GM12878 (cell line): ENCODE results near the gene PTH2R. TPM values are rescaled to one million over a fixed set of nuclear protein-coding genes. Genes with fewer than 3 reads are reported as not detected.

Source experiments
- ATAC-seq: fragments of 200-7000 bp; cut with Tn5 transposase; 3 replicates; pipeline ENCODE4 v1.9.1; 2020; ENCODE audit warnings: mild to moderate bottlenecking, moderate library complexity
- BruUV-seq: library from RNA; stranded (reverse); fragments of 400-500 nt; replicated peaks from 2 replicates; lab custom pipeline; 2021; lab: Mats Ljungman, UMichigan
- CTCF ChIA-PET: fragments of 300-600 bp; sonication (Branson Sonifier 250); formaldehyde crosslinking; extraction: SDS; loops from one replicate; lab custom pipeline; 2021; ENCODE audit warnings: inconsistent platforms; lab: Yijun Ruan, JAX
- POLR2A ChIA-PET: fragments of 350-600 bp; formaldehyde crosslinking; extraction: SDS; loops from one replicate; lab custom pipeline; 2021; ENCODE audit warnings: inconsistent platforms; lab: Charles Lee
- RAD21 ChIA-PET: fragments of 300-600 bp; sonication (Branson Sonifier 250); formaldehyde crosslinking; loops from one replicate; lab custom pipeline; 2023; ENCODE audit warnings: antibody characterized with exemption; ENCODE audit not compliant: unreplicated experiment; lab: Charles Lee
- SMC1A ChIA-PET: fragments of 300-600 bp; sonication (Branson Sonifier 250); formaldehyde crosslinking; loops from one replicate; lab custom pipeline; 2023; ENCODE audit not compliant: unreplicated experiment, uncharacterized antibody; lab: Charles Lee
- DNase-seq: peaks from one replicate; pipeline ENCODE4 v3.0.0-alpha.2; 2011; ENCODE audit warnings: low read depth, low spot score
- FAIRE-seq: peaks from 3 replicates; lab custom pipeline; 2011; peaks lifted over from hg19 to GRCh38; lab: Jason Lieb, UNC
- H2AFZ ChIP-seq: 2 replicates; pipeline ENCODE4 v1.6.0; 2011; ENCODE audit warnings: low read depth, low read length, control low read depth; ENCODE audit not compliant: control insufficient read depth
- H3K27ac ChIP-seq: 2 replicates; pipeline ENCODE4 v1.5.1; 2011; ENCODE audit warnings: control low read depth; ENCODE audit not compliant: control insufficient read depth, insufficient read depth
- H3K27me3 ChIP-seq, 2 experiments: replicated peaks in 1 of 2; 2 replicates each; pipeline versions ENCODE4 v1.6.0 to v1.6.1; 2011; ENCODE audit warnings: low read length in 1 of 2; ENCODE audit not compliant: control insufficient read depth in 2 of 2, insufficient read depth in 2 of 2
- H3K36me3 ChIP-seq, 2 experiments: 2 replicates each; pipeline ENCODE4 v1.5.1; 2011; ENCODE audit warnings: low read length in 1 of 2; ENCODE audit not compliant: control insufficient read depth in 2 of 2, insufficient read depth in 2 of 2
- H3K4me1 ChIP-seq: 2 replicates; pipeline ENCODE4 v1.6.1; 2011; ENCODE audit warnings: mild to moderate bottlenecking, low read length, moderate library complexity, mixed read lengths; ENCODE audit not compliant: control insufficient read depth, insufficient read depth
- H3K4me2 ChIP-seq: 2 replicates; pipeline ENCODE4 v1.6.0; 2011; ENCODE audit warnings: control low read depth; ENCODE audit not compliant: control insufficient read depth, insufficient read depth
- H3K4me3 ChIP-seq: fragments of 200-600 bp; sonication (generic); 2 replicates; pipeline ENCODE4 v1.5.1; 2016
- H3K79me2 ChIP-seq: 2 replicates; pipeline ENCODE4 v1.6.0; 2011; ENCODE audit warnings: low read length; ENCODE audit not compliant: control insufficient read depth, insufficient read depth
- H3K9ac ChIP-seq: 2 replicates; pipeline ENCODE4 v1.8.0; 2011; ENCODE audit warnings: low read length, control low read depth, mixed read lengths; ENCODE audit not compliant: control insufficient read depth, insufficient read depth
- H3K9me3 ChIP-seq: replicated peaks from 3 replicates; pipeline ENCODE4 v1.5.1; 2011; ENCODE audit warnings: mild to moderate bottlenecking, low read length; ENCODE audit not compliant: control insufficient read depth, insufficient read depth
- H4K20me1 ChIP-seq: 2 replicates; pipeline ENCODE4 v1.6.0; 2011; ENCODE audit not compliant: control insufficient read depth, insufficient read depth
- ATF7 ChIP-seq: fragments of 450-650 bp; IDR thresholded peaks from 2 replicates; pipeline ENCODE4 v1.6.1; 2016; ENCODE audit warnings: low read depth, mild to moderate bottlenecking
- BACH1 ChIP-seq: fragments of 450-650 bp; IDR thresholded peaks from 2 replicates; pipeline ENCODE4 v1.6.1; 2017; ENCODE audit warnings: mild to moderate bottlenecking, borderline replicate concordance
- CREB1 ChIP-seq: IDR thresholded peaks from 2 replicates; pipeline ENCODE4 v1.6.1; 2012; ENCODE audit warnings: low read depth, mild to moderate bottlenecking, inconsistent platforms
- CREM ChIP-seq: IDR thresholded peaks from 2 replicates; pipeline ENCODE4 v1.6.1; 2014; ENCODE audit warnings: antibody characterized with exemption, low read depth
- IKZF2 ChIP-seq, 2 experiments: fragments of 450-650 bp; IDR thresholded peaks; 2 replicates each; pipeline ENCODE4 v1.6.1; 2017; ENCODE audit warnings: mild to moderate bottlenecking in 2 of 2, moderate library complexity in 2 of 2
- JUND ChIP-seq: IDR thresholded peaks from 2 replicates; pipeline ENCODE4 v1.6.1; 2012; ENCODE audit warnings: low read depth, mild to moderate bottlenecking, low read length, improper control_type of control experiment, moderate library complexity
- NR2C2 ChIP-seq: IDR thresholded peaks from 2 replicates; pipeline ENCODE4 v1.6.1; 2011; ENCODE audit warnings: borderline replicate concordance, low read depth; ENCODE audit not compliant: control insufficient read depth, insufficient read length
- POLR2AphosphoS2 ChIP-seq: IDR thresholded peaks from 2 replicates; pipeline ENCODE4 v1.6.1; 2011; ENCODE audit warnings: low read depth, mild to moderate bottlenecking, low read length, improper control_type of control experiment, moderate library complexity
- RUNX3 ChIP-seq: IDR thresholded peaks from 2 replicates; pipeline ENCODE4 v1.6.1; 2012; ENCODE audit warnings: low read length, inconsistent platforms
- SMARCA5 ChIP-seq: fragments of 450-650 bp; IDR thresholded peaks from 2 replicates; pipeline ENCODE4 v1.6.1; 2017; ENCODE audit warnings: mild to moderate bottlenecking
- SRF ChIP-seq, 2 experiments: IDR thresholded peaks; 2 replicates each; pipeline ENCODE4 v1.6.1; 2011; ENCODE audit warnings: low read depth in 2 of 2, low read length in 2 of 2, mild to moderate bottlenecking in 1 of 2, moderate library complexity in 1 of 2
- ZBED1 ChIP-seq: IDR thresholded peaks from 2 replicates; pipeline ENCODE4 v1.6.1; 2016; ENCODE audit warnings: borderline replicate concordance
- WGBS: methylation state at CpG from one replicate; pipeline ENCODE4 v1.1.6; 2016; ENCODE audit warnings: low lambda C conversion rate; ENCODE audit not compliant: insufficient replicate concordance, insufficient coverage; ENCODE audit errors: missing lambda C conversion rate; 5-methylcytosine and 5-hydroxymethylcytosine counted together
- in situ Hi-C: fragments of 300-500 bp; cut with MboI; formaldehyde crosslinking; loops from 9 replicates; pipeline ENCODE4 v1.14.3; 2018; ENCODE audit warnings: mixed read lengths
- intact Hi-C: fragments of 100-400 bp; cut with micrococcal nuclease; formaldehyde crosslinking; loops from one replicate; pipeline ENCODE4 v1.14.2; 2022; ENCODE audit not compliant: unreplicated experiment
- polyA plus RNA-seq, 11 experiments: library from polyadenylated mRNA; depleted of rRNA in 4 of 11; unstranded in 6 of 11; stranded (reverse) in 5 of 11; fragments of >200 nt; fragmentation: Nextera tagmentation in 4 of 11; fragmentation: Illumina TruSeq in 1 of 11; extraction: Ambion mirVana in 4 of 11; extraction: Trizol in 1 of 11; gene quantifications; 1 replicate in 1 of 11; 2 replicates in 10 of 11; pipeline versions ENCODE4 v1.2.1 to v1.2.3, GENCODE V29; 2011 to 2016; ENCODE audit warnings: inconsistent platforms in 2 of 11, missing spikeins in 2 of 11, low read depth in 1 of 11
- total RNA-seq, 4 experiments: library from RNA; depleted of rRNA in 3 of 4; stranded (reverse); fragments of >200 nt in 3 of 4; fragmentation: Illumina TruSeq in 1 of 4; extraction: Trizol in 1 of 4; gene quantifications; 2 replicates each; pipeline versions ENCODE4 v1.2.1 to v1.2.3, GENCODE V29; 2013 to 2021
- TF ChIP-seq, protein P1 (sequence below): fragments of 450-650 bp; IDR thresholded peaks from 2 replicates; pipeline ENCODE4 v1.6.1; 2016; ENCODE audit warnings: mild to moderate bottlenecking
- TF ChIP-seq, protein P2 (sequence below): fragments of 450-650 bp; IDR thresholded peaks from 2 replicates; pipeline ENCODE4 v1.6.1; 2017; ENCODE audit warnings: antibody characterized with exemption, mild to moderate bottlenecking, moderate library complexity
- TF ChIP-seq, protein P3 (sequence below): IDR thresholded peaks from 2 replicates; pipeline ENCODE4 v1.6.1; 2012; ENCODE audit warnings: low read depth, low read length, improper control_type of control experiment
- TF ChIP-seq, protein P4 (sequence below), 3 experiments: IDR thresholded peaks in 2 of 3; conservative IDR thresholded peaks in 1 of 3; 2 replicates each; pipeline ENCODE4 v1.5.1; 2011; ENCODE audit warnings: low read depth in 3 of 3, low read length in 3 of 3, mild to moderate bottlenecking in 3 of 3, control low read depth in 2 of 3, moderate library complexity in 2 of 3, inconsistent platforms in 1 of 3, mixed read lengths in 1 of 3; ENCODE audit not compliant: control insufficient read depth in 2 of 3, insufficient read depth in 1 of 3; ENCODE audit errors: extremely low read depth in 1 of 3

PTH2R gene
- total and polyA plus RNA-seq, 10 of the 15 experiments (the other 5 are each of a cell fraction or from before 2014, with no cell fraction given) = 0.01 to 0.06 (median 0.03) TPM; not detected in 7

DNA sequence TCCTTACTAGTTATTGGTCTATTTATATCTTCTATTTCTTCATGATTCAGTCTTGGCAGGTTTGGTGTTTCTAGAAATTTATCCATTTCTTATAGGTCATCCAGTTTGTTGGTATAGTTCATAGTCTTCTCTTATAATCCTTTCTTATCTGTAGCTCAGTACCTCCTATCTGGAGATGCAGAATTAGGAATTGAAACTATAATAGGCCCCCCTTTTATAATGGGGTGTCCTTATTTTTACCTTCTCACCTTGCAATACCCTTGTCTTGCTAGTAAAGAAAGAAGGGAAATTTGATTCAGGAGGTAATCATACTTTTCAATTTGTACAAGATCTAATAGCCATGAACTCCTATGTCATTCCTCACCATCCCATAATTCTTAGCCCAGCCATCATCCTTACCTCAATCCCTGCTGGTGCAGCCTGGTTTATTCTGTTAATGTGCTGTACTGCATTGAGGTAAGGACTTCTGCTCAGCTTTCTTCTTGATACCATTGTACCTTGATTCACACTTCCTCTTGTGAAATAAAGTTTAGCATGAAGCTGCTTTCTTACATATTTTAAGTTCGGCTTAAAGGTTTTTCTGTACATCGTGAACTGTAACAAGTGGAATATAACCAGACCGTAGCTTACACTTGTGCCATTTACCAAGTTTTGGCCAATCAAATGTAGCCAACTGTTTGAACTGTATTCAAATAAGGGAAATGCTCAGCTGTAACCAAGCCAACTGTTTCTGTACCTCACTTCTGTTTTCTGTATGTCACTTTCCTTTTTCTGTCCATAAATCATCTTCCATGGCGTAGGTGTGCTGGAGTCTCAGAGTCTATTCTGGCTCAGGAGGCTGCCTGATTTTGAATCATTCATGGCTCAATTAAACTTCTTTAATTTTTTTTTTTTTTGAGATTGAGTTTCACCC lies 40.1 kb upstream of the PTH2R start (continued):
- TF ChIP-seq CREM = peak; percentile 28; the same call in 1 of the 2 replicates
- 0 out of 4 replicates have a peak, but pooled peaks of 1 of the 2 experiments have one; percentile 13 for TF ChIP-seq IKZF2 (IDR thresholded peaks at IDR 0.05)
- TF ChIP-seq, protein P1, sequence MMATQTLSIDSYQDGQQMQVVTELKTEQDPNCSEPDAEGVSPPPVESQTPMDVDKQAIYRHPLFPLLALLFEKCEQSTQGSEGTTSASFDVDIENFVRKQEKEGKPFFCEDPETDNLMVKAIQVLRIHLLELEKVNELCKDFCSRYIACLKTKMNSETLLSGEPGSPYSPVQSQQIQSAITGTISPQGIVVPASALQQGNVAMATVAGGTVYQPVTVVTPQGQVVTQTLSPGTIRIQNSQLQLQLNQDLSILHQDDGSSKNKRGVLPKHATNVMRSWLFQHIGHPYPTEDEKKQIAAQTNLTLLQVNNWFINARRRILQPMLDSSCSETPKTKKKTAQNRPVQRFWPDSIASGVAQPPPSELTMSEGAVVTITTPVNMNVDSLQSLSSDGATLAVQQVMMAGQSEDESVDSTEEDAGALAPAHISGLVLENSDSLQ = peak; percentile 90

- no peaks in the 10 kb centered on the region for H3K27me3 ChIP-seq
- H2AFZ ChIP-seq = no peak overlapping the region
- H3K4me1 ChIP-seq = no peaks in the 10 kb centered on the region; the same call in 1 of the 2 replicates
- ATAC-seq (no peak), DNase-seq (no peak), FAIRE-seq (no peak)
- H4K20me1 ChIP-seq = no peaks in the 10 kb centered on the region
- TF ChIP-seq, protein P2, sequence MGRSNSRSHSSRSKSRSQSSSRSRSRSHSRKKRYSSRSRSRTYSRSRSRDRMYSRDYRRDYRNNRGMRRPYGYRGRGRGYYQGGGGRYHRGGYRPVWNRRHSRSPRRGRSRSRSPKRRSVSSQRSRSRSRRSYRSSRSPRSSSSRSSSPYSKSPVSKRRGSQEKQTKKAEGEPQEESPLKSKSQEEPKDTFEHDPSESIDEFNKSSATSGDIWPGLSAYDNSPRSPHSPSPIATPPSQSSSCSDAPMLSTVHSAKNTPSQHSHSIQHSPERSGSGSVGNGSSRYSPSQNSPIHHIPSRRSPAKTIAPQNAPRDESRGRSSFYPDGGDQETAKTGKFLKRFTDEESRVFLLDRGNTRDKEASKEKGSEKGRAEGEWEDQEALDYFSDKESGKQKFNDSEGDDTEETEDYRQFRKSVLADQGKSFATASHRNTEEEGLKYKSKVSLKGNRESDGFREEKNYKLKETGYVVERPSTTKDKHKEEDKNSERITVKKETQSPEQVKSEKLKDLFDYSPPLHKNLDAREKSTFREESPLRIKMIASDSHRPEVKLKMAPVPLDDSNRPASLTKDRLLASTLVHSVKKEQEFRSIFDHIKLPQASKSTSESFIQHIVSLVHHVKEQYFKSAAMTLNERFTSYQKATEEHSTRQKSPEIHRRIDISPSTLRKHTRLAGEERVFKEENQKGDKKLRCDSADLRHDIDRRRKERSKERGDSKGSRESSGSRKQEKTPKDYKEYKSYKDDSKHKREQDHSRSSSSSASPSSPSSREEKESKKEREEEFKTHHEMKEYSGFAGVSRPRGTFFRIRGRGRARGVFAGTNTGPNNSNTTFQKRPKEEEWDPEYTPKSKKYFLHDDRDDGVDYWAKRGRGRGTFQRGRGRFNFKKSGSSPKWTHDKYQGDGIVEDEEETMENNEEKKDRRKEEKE = no peak
- TF ChIP-seq BACH1 (no peak), SMARCA5 (no peak), CREM (no peak), ATF7 (no peak), CREB1 (no peak), SRF (IDR thresholded peaks at IDR 0.05; ENCODE audit: low read depth in 2 of 2, low read length in 2 of 2) (no peak), RUNX3 (no peak), JUND (no peak), NR2C2 (no peak), ZBED1 (no peak), POLR2AphosphoS2 (no peak)
- TF ChIP-seq, protein P3, sequence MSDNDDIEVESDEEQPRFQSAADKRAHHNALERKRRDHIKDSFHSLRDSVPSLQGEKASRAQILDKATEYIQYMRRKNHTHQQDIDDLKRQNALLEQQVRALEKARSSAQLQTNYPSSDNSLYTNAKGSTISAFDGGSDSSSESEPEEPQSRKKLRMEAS = no peak
- TF ChIP-seq, protein P4, sequence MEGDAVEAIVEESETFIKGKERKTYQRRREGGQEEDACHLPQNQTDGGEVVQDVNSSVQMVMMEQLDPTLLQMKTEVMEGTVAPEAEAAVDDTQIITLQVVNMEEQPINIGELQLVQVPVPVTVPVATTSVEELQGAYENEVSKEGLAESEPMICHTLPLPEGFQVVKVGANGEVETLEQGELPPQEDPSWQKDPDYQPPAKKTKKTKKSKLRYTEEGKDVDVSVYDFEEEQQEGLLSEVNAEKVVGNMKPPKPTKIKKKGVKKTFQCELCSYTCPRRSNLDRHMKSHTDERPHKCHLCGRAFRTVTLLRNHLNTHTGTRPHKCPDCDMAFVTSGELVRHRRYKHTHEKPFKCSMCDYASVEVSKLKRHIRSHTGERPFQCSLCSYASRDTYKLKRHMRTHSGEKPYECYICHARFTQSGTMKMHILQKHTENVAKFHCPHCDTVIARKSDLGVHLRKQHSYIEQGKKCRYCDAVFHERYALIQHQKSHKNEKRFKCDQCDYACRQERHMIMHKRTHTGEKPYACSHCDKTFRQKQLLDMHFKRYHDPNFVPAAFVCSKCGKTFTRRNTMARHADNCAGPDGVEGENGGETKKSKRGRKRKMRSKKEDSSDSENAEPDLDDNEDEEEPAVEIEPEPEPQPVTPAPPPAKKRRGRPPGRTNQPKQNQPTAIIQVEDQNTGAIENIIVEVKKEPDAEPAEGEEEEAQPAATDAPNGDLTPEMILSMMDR (IDR thresholded peaks at IDR 0.05 in 2 of 3, conservative IDR thresholded peaks at IDR 0.05 in 1 of 3; ENCODE audit: control insufficient read depth in 2 of 3, extremely low read depth in 1 of 3, insufficient read depth in 1 of 3, low read depth in 3 of 3, low read length in 3 of 3) = no peak
- intact Hi-C loops (no loop called here), in situ Hi-C loops (no loop called here)
- BruUV-seq = no TSS peak
- ChIA-PET RAD21 (no interaction called here), CTCF (interaction anchor here (1.0 kb wide), 1 partner anchor 194 kb away, joined by 3 read pairs; no protein-coding TSS in a partner anchor), SMC1A (interaction anchor here (0.5 to 0.7 kb wide), 2 partner anchors 67 to 107 kb away, joined by 3 read pairs; no protein-coding TSS in a partner anchor), POLR2A (no interaction called here)
- H3K4me3 ChIP-seq = no peak overlapping the region
- no peak overlapping the region for H3K9ac ChIP-seq
- WGBS = no CpG with 5 or more reads among the region's 2 CpGs
- H3K4me2 ChIP-seq = no peak overlapping the region
- H3K27ac ChIP-seq = no peak overlapping the region
- no peaks in the 10 kb centered on the region for H3K79me2 ChIP-seq
- H3K36me3 ChIP-seq = no peaks in the 10 kb centered on the region
- H3K9me3 ChIP-seq = peaks cover 3% of the 10 kb centered on the region; the same call in 1 of the 3 replicates
Measured at GRCh38 chr2:208369091-208369490, 37.5 kb upstream of the PTH2R start.
